OCI-LY7 (cell line): Measurements from ENCODE around the gene PRICKLE2. TPM values are rescaled to one million over a fixed set of nuclear protein-coding genes. Genes with fewer than 3 reads are reported as not detected.
"Not testable (repeated sequence)": the region's sequence is repeated elsewhere in the genome, so short reads cannot be mapped to it uniquely, and the experiment has no call there.

Experiments
- BruUV-seq: library from RNA; stranded (reverse); fragments of 400-500 nt; replicated peaks from 2 replicates; lab custom pipeline; 2021; lab: Mats Ljungman, UMichigan
- CTCF ChIA-PET: fragments of 300-600 bp; sonication (Branson Sonifier 250); formaldehyde crosslinking; loops from one replicate; lab custom pipeline; 2022; ENCODE audit warnings: antibody characterized with exemption; ENCODE audit not compliant: unreplicated experiment; lab: Charles Lee
- POLR2A ChIA-PET: fragments of 300-600 bp; sonication (Branson Sonifier 250); formaldehyde crosslinking; loops from one replicate; lab custom pipeline; 2022; ENCODE audit warnings: antibody characterized with exemption; lab: Charles Lee
- DNase-seq: peaks from one replicate; pipeline ENCODE4 v3.0.0-alpha.2; 2015; ENCODE audit warnings: low spot score
- H2AFZ ChIP-seq: fragments of 200-600 bp; sonication (generic), shearing (Covaris generic); 2 replicates; pipeline ENCODE4 v1.6.1; 2014; ENCODE audit warnings: mild to moderate bottlenecking, antibody characterized with exemption, low read length, moderate library complexity
- H3K27ac ChIP-seq: fragments of 200-600 bp; sonication (generic); 2 replicates; pipeline ENCODE4 v1.5.1; 2014; ENCODE audit warnings: mixed run types, low read depth, mild to moderate bottlenecking, moderate library complexity, low read length, inconsistent platforms; ENCODE audit not compliant: poor library complexity, severe bottlenecking
- H3K36me3 ChIP-seq: fragments of 200-600 bp; sonication (generic); 2 replicates; pipeline ENCODE4 v1.6.1; 2014; ENCODE audit warnings: mild to moderate bottlenecking, antibody characterized with exemption, low read length, moderate library complexity, mixed read lengths; ENCODE audit not compliant: insufficient read depth
- H3K4me1 ChIP-seq: fragments of 200-600 bp; sonication (generic); 2 replicates; pipeline ENCODE4 v1.5.1; 2014; ENCODE audit warnings: mild to moderate bottlenecking, low read length; ENCODE audit not compliant: insufficient read depth, poor library complexity, severe bottlenecking
- H3K4me2 ChIP-seq: fragments of 200-600 bp; sonication (generic); 2 replicates; pipeline ENCODE4 v1.6.1; 2014; ENCODE audit warnings: mild to moderate bottlenecking, low read length
- H3K4me3 ChIP-seq: fragments of 200-600 bp; sonication (generic); 2 replicates; pipeline ENCODE4 v1.5.1; 2014; ENCODE audit warnings: mild to moderate bottlenecking, low read depth, low read length; ENCODE audit not compliant: poor library complexity, severe bottlenecking
- H3K79me2 ChIP-seq: fragments of 200-600 bp; sonication (generic); 2 replicates; pipeline ENCODE4 v1.6.1; 2016; ENCODE audit warnings: low read depth, mild to moderate bottlenecking, low read length, moderate library complexity, mixed read lengths; ENCODE audit not compliant: insufficient read depth
- H3K9me2 ChIP-seq: fragments of 200-600 bp; sonication (generic); 2 replicates; pipeline ENCODE4 v1.6.1; 2016; ENCODE audit warnings: mild to moderate bottlenecking, low read length, mixed read lengths; ENCODE audit not compliant: insufficient read depth
- H3K9me3 ChIP-seq: fragments of 200-600 bp; sonication (generic); 2 replicates; pipeline ENCODE4 v1.6.1; 2014; ENCODE audit warnings: mild to moderate bottlenecking, mixed run types, low read length, mixed read lengths
- H4K20me1 ChIP-seq: fragments of 200-600 bp; sonication (generic); 2 replicates; pipeline ENCODE4 v1.6.1; 2014; ENCODE audit warnings: mild to moderate bottlenecking, antibody characterized with exemption, low read length, moderate library complexity, mixed read lengths; ENCODE audit not compliant: insufficient read depth
- CTCF ChIP-seq: fragments of 200-600 bp; sonication (generic); conservative IDR thresholded peaks from 2 replicates; pipeline ENCODE4 v1.5.1; 2014; ENCODE audit warnings: mild to moderate bottlenecking, antibody characterized with exemption, low read length, moderate library complexity, mixed read lengths
- EZH2phosphoT487 ChIP-seq: fragments of 200-600 bp; sonication (generic); IDR thresholded peaks from 2 replicates; pipeline ENCODE4 v1.6.1; 2018; ENCODE audit warnings: low read depth, borderline replicate concordance, mild to moderate bottlenecking, mixed run types, antibody characterized with exemption, low read length, moderate library complexity, mixed read lengths
- intact Hi-C: fragments of 100-400 bp; cut with micrococcal nuclease; formaldehyde crosslinking; loops from one replicate; pipeline ENCODE4 v1.10.0; 2022; ENCODE audit not compliant: unreplicated experiment
- total RNA-seq, 2 experiments: library from RNA; depleted of rRNA in 1 of 2; stranded (reverse); fragments of >200 nt in 1 of 2; shearing (Covaris generic) in 1 of 2; gene quantifications; 2 replicates each; pipeline ENCODE4 v1.2.3, GENCODE V29; 2014 to 2022

The PRICKLE2 gene
- total RNA-seq, 2 experiments from 2014 or later: 2.0 to 3.9 TPM

GRCh38 chr3:64093211-64093610 lies 132.1 kb downstream of the PRICKLE2 start:
- CTCF ChIA-PET: no interaction called here
- no peak for TF ChIP-seq CTCF
- no peak for TF ChIP-seq EZH2phosphoT487
- Histone ChIP-seq H3K9me3 (no peaks in the 10 kb centered on the region), H3K4me2 (no peak overlapping the region), H3K4me3 (no peak overlapping the region), H3K4me1 (no peaks in the 10 kb centered on the region), H3K27ac (no peak overlapping the region), H3K9me2 (no peaks in the 10 kb centered on the region), H4K20me1 (no peaks in the 10 kb centered on the region), H2AFZ (no peak overlapping the region), H3K79me2 (no peaks in the 10 kb centered on the region), H3K36me3 (no peaks in the 10 kb centered on the region)
- intact Hi-C loops: no loop called here
- no peak for DNase-seq
- POLR2A ChIA-PET: no interaction called here
- no TSS peak for BruUV-seq

- BruUV-seq: no TSS peak
- no peak overlapping the region for H2AFZ ChIP-seq
- ChIA-PET CTCF (no interaction called here), POLR2A (interaction anchor here (0.5 kb wide), 1 partner anchor 271 kb away, joined by 5 read pairs; no protein-coding TSS in a partner anchor)
- no peaks in the 10 kb centered on the region for H3K9me2 ChIP-seq
- H3K79me2 ChIP-seq: no peaks in the 10 kb centered on the region
- no peak for DNase-seq
- H3K27ac ChIP-seq: no peak overlapping the region
- H3K4me2 ChIP-seq: no peak overlapping the region
- no peak for TF ChIP-seq CTCF
- TF ChIP-seq EZH2phosphoT487: no peak
- intact Hi-C loops: no loop called here
- H3K36me3 ChIP-seq: no peaks in the 10 kb centered on the region
- no peaks in the 10 kb centered on the region for H3K4me1 ChIP-seq
- no peaks in the 10 kb centered on the region for H3K9me3 ChIP-seq
- no peaks in the 10 kb centered on the region for H4K20me1 ChIP-seq
- no peak overlapping the region for H3K4me3 ChIP-seq
Measured at GRCh38 chr3:64091501-64091900, 133.8 kb downstream of the PRICKLE2 start.

- H3K9me3 ChIP-seq, intact Hi-C loops, DNase-seq, H3K79me2 ChIP-seq, H3K36me3 ChIP-seq, H3K4me2 ChIP-seq, H3K27ac ChIP-seq, H3K9me2 ChIP-seq, H3K4me1 ChIP-seq, H4K20me1 ChIP-seq, CTCF ChIA-PET, BruUV-seq, H3K4me3 ChIP-seq, H2AFZ ChIP-seq: not testable (repeated sequence)
- POLR2A ChIA-PET: interaction anchor here (0.6 to 1.3 kb wide), 4 partner anchors 11 to 905 kb away, joined by 4 to 7 read pairs (median 5); no protein-coding TSS in a partner anchor
Measured at GRCh38 chr3:64089386-64089785, 135.9 kb downstream of the PRICKLE2 start.
